ENCODE measurements around the gene RAG1.

RAG1 gene

GRCh38 chr11:36588099-36588498 lies 20.3 kb downstream of the RAG1 start:
- DNase-seq (ENCODE audit: extremely low read depth in 1 of 2, low read depth in 1 of 2), result no peak

- DNase-seq (ENCODE audit: extremely low read depth in 1 of 2, low read depth in 1 of 2), result no peak
Observed at GRCh38 chr11:36590513-36590912, 22.7 kb downstream of the RAG1 start.

- no peak for DNase-seq (ENCODE audit: extremely low read depth in 1 of 2, low read depth in 1 of 2)
Observed at GRCh38 chr11:36591433-36591832, 23.6 kb downstream of the RAG1 start.

- no peak for DNase-seq (ENCODE audit: extremely low read depth in 1 of 2, low read depth in 1 of 2)
Observed at GRCh38 chr11:36594316-36594989, 26.6 kb downstream of the RAG1 start, which contains the start of gene IFTAP. TSS of gene IFTAP (plus strand) at chr11:36594502. CDS start at chr11:36610104, 15,602 bp downstream.

GRCh38 chr11:36596880-36597279 lies 29.1 kb downstream of the RAG1 start:
- no peak for DNase-seq (ENCODE audit: extremely low read depth in 1 of 2, low read depth in 1 of 2)

GRCh38 chr11:36598051-36598450 lies 30.2 kb downstream of the RAG1 start, which contains the start of gene RAG2:
TSS of gene RAG2 (minus strand) at chr11:36598236. CDS start at chr11:36594168, 4,068 bp downstream.
- DNase-seq (ENCODE audit: extremely low read depth in 1 of 2, low read depth in 1 of 2), result no peak

- DNase-seq (ENCODE audit: extremely low read depth in 1 of 2, low read depth in 1 of 2), result no peak
Observed at GRCh38 chr11:36600180-36600579, 32.4 kb downstream of the RAG1 start.

GRCh38 chr11:36601155-36601554 lies 33.3 kb downstream of the RAG1 start:
- no peak for DNase-seq (ENCODE audit: extremely low read depth in 1 of 2, low read depth in 1 of 2)

- no peak for DNase-seq (ENCODE audit: extremely low read depth in 1 of 2, low read depth in 1 of 2)
Observed at GRCh38 chr11:36602135-36602534, 34.3 kb downstream of the RAG1 start.

GRCh38 chr11:36605221-36606216 lies 37.7 kb downstream of the RAG1 start:
- DNase-seq (ENCODE audit: extremely low read depth in 1 of 2, low read depth in 1 of 2), result no peak

GRCh38 chr11:36608491-36609199 lies 40.8 kb downstream of the RAG1 start:
- no peak for DNase-seq (ENCODE audit: extremely low read depth in 1 of 2, low read depth in 1 of 2)

- no peak for DNase-seq (ENCODE audit: extremely low read depth in 1 of 2, low read depth in 1 of 2)
Observed at GRCh38 chr11:36609383-36609782, 41.6 kb downstream of the RAG1 start.

- no peak for DNase-seq (ENCODE audit: extremely low read depth in 1 of 2, low read depth in 1 of 2)
Observed at GRCh38 chr11:36615826-36616225, 48.0 kb downstream of the RAG1 start.

- no peak for DNase-seq (ENCODE audit: extremely low read depth in 1 of 2, low read depth in 1 of 2)
Observed at GRCh38 chr11:36617543-36618362, 49.9 kb downstream of the RAG1 start.

GRCh38 chr11:36618363-36619047 lies 50.7 kb downstream of the RAG1 start:
- DNase-seq (ENCODE audit: extremely low read depth in 1 of 2, low read depth in 1 of 2), result no peak

GRCh38 chr11:36619502-36619901 lies 51.7 kb downstream of the RAG1 start:
- no peak for DNase-seq (ENCODE audit: extremely low read depth in 1 of 2, low read depth in 1 of 2)

GRCh38 chr11:36620246-36620645 lies 52.4 kb downstream of the RAG1 start:
- no peak for DNase-seq (ENCODE audit: extremely low read depth in 1 of 2, low read depth in 1 of 2)

GRCh38 chr11:36622431-36623136 lies 54.8 kb downstream of the RAG1 start:
- no peak for DNase-seq (ENCODE audit: extremely low read depth in 1 of 2, low read depth in 1 of 2)

- DNase-seq (ENCODE audit: extremely low read depth in 1 of 2, low read depth in 1 of 2), result no peak
Observed at GRCh38 chr11:36623494-36623893, 55.7 kb downstream of the RAG1 start.

Data from activated CD8-positive, alpha-beta memory T cell treated with anti-CD3 and anti-CD28 coated beads for 1 hour (primary cell).